Inflammatory macrophage treated with lipopolysaccharide for 1 hour (primary cell): ENCODE results near the gene EPS15.
"Not testable (repeated sequence)": the region's sequence is repeated elsewhere in the genome, so short reads cannot be mapped to it uniquely, and the experiment has no call there.

Experiments
- DNase-seq, 2 donors: peaks; one replicate each; pipeline ENCODE4 v3.0.0-alpha.2; 2020 to 2022

The EPS15 gene

DNA sequence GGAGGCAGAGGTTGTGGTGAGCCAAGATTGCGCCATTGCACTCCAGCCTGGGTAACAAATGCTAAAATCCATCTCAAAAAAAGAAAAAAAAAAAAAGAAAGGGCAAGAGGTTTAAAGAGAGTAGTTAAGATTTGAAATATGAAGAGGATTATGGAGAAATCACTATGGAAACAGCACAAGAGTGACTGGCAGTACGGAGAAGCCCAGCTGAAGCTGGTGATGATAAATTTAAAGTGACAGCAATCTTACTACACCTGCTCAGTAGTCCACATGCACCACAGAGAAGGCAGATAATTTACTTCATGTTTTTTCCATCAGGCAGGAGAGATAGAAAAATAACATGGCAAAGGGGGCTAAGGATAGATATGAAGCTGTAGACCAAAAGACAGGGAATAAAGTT is 56.8 kb downstream of the EPS15 start:
- not testable (repeated sequence) for DNase-seq

DNA sequence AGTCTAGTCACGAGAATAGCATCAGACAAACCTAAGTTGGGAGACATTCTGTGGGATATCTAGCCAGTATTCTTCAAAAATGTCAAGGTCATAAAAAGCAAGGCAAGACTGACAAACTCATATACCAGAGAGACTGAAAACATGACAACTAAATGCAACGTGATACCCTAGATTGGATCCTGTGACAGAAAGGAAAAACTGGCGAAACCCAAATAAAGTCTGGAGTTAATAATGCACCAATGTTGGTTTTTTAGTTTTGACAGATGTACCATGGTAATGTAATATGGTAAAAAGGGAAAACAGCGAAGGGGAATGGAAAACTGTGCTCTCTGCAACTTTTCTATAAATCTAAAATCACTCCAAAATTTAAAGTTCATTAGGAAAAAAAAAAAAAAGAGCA is 64.5 kb downstream of the EPS15 start:
- DNase-seq, result no peak

GRCh38 chr1:51453010-51453409 is 66.1 kb downstream of the EPS15 start:
- no peak for DNase-seq

DNA sequence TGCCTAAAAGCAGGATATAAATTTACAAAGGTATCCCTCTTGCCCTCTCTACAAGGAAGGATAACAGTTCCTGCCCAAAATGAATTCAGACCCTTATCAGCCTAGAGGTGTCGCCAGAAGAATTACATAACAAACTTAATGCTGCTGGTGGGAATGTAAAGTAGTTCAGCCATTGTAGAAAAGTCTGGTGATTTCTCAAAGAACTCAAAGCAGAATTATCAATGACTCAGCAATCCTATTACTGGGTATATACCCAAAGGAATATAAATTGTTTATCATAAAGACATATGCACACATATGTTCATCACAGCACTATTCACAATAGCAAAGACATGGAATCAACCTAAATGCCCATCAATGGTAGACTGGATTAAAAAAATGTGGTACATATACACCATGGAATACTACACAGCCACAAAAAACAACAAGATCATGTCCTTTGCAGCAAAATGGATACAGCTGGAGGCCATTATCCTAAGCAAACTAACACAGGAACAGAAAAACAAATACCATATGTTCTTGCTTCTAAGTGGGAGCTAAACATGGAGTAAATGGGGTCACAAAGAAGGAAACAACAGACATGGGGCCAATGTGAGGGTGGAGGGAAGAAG is 70.1 kb downstream of the EPS15 start:
- not testable (repeated sequence) for DNase-seq

DNA sequence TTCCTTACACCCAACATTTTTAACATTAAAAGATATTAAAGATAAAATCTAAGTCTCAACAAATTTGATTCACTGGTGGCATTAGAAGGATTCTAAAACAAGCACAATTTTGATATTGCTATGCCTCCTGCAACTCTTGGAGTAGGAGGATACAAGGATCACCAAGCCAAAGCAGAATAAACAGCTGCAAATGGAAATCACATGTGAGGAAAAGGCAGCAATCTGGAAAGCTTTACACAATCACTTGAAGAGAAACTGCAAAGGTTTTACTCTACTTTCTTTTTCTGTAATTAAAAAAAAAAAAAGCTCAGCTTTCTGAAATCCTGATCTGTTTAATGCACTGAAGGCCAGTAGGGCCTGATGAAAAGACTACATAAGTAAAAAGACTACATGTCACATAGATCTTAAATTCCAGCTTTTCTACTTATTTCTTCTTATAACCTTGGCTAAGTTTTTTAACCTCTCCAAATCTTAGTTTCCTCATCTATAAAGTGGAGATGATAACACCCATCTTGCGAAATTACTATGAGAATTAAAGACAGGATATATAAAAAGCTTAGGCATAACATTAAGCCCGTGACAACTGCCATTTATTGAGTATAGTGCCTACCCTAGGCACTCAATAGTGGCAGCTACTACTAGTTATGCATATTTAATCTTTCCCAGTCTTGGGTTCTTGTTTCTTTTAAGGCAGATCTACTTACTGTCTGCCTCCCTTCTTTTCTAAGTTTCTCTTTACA is 73.5 kb downstream of the EPS15 start:
- DNase-seq, result no peak

GRCh38 chr1:51444534-51445192 is 74.4 kb downstream of the EPS15 start:
- no peak for DNase-seq

GRCh38 chr1:51444096-51444495 is 75.0 kb downstream of the EPS15 start:
- no peak for DNase-seq

- DNase-seq, result no peak
Measured at GRCh38 chr1:51443555-51443954, 75.5 kb downstream of the EPS15 start.

- DNase-seq, result no peak
Measured at GRCh38 chr1:51442616-51443015, 76.5 kb downstream of the EPS15 start.

GRCh38 chr1:51442198-51442597 is 76.9 kb downstream of the EPS15 start:
- DNase-seq, result no peak

- DNase-seq, result no peak
Measured at GRCh38 chr1:51439895-51440294, 79.2 kb downstream of the EPS15 start.

GRCh38 chr1:51439053-51439452 is 80.0 kb downstream of the EPS15 start:
- no peak for DNase-seq

DNA sequence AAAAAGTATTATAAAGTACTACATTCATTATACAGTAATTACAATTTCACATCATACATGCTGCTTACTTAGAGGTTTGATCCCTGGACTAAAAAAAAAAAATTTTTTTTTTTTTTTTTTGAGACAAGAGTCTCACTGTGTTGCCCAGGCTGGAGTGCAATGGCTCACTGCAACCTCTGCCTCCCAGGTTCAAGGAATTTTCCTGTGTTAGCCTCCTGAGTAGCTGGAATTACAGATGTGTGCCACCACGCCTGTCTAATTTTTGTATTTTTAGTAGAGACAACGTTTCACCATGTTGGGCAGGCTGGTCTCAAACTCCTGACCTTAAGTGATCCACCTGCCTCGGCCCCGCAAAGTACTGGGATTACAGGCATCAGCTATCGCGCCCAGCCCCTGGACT is 81.7 kb downstream of the EPS15 start:
- DNase-seq, result not testable (repeated sequence)

- no peak for DNase-seq
Measured at GRCh38 chr1:51435878-51436277, 83.2 kb downstream of the EPS15 start.

DNA sequence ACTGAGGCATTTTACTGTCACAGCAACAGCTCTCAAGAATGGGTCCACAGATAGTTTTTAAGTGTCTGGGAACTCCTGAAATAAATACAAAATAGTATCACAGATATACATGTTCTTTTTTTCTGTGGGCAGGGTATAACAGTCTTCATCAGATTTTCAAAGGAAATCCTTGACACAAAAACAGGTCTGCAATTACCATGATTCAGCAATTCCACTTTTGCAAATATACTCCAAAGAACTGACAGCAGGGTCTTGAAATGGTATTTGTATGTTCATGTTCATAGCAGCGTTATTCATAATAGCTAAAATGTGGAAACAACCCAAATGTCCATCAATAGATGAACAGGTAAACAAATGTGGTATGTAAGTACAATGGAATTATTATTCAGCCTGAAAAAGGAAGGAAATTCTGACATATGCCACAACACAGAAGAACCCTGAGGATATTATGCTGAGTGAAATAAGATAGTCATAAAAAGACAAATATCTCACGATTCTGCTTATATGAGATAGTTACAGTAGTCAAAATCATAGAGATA is 85.0 kb downstream of the EPS15 start:
- DNase-seq, result no peak

GRCh38 chr1:51433269-51433971 is 85.6 kb downstream of the EPS15 start:
- DNase-seq, result no peak

DNA sequence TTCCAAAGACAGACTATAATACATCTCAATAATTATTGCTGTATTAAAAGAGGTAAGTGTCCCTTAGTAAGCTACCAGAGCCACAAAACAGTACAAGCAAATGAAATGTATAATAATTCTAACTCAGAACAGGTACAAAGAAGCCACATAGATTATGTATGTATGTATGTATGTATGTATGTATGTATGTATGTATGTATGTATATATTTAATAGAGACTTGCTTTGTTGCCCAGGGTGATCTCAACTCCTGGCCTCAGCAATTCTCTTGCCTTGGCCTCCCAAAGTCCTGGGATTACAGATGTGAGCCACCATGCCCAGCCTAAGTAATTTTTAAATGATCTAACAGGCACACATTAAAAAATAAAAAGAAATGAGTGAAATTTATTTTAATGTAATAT is 86.9 kb downstream of the EPS15 start:
- DNase-seq, result no peak

- no peak for DNase-seq
Measured at GRCh38 chr1:51427438-51427837, 91.6 kb downstream of the EPS15 start.

GRCh38 chr1:51425955-51426354 is 93.1 kb downstream of the EPS15 start:
- DNase-seq, result peak; percentile 5 to 6

DNA sequence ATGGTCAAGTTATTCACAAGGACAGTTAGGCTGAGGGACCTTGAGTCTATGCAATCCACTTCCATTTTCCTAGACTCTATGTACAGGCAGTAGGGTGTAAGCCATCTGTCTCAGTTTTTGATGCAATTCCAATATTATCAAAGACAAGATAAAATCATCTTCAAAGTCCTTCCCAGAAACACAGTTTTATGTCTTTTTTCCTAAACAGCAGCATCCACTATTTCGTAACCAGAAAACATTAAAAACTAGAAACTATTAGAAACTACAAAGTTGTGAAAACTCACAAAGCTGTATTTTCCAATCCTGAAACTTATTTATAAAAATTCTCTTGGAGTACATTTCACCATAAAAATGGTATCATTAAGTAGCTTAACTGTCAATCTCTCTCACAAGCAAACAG is 93.8 kb downstream of the EPS15 start:
- DNase-seq, result no peak

DNA sequence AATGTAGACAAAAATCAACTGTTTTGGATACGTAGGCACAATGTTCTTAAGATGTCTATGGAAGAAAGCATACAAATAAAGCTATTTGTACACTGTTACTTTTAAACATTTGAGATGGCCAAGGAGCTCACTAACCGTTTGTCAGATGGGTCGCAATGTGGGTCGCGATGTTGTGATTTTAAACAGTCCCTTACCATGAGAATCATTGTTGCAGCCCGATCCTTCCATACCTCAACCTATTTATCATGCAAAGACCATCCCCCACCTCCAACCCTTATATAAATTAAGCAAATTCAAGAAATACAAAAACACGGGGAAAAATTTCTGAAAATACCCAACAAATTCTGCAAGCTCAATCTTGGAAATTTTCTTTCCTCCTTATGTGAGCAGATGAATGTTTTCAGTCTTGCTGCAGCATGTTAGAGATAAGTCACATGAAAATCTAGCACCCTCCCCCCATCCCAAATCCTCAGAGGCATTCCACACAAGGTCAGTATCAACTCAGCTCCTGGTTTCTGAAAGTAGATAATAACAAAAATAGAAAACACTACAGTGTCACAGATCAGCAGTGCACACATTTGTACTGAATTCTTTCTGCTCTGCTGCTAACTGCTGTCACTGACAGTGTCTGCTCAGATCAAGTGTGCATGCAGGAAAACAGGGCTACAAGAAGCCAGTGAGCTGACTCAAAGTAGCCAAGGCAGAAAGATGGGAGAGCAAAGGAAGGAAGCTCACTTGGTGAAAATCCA is 95.8 kb downstream of the EPS15 start:
- no peak for DNase-seq

- DNase-seq, result no peak
Measured at GRCh38 chr1:51422367-51423072, 96.5 kb downstream of the EPS15 start.
